WTC11 (cell line): ENCODE results near the gene SLC7A14. TPM values are rescaled to one million over a fixed set of nuclear protein-coding genes. Genes with fewer than 3 reads are reported as not detected.

Experiments
- ATAC-seq: fragments of 200-7000 bp; cut with Tn5 transposase; 2 replicates; pipeline ENCODE4 v1.10.0; 2021; ENCODE audit warnings: mild to moderate bottlenecking, moderate library complexity
- CTCF ChIA-PET: fragments of 300-600 bp; sonication (Branson Sonifier 250); formaldehyde crosslinking; loops from one replicate; lab custom pipeline; 2021; ENCODE audit warnings: antibody characterized with exemption; lab: Charles Lee
- POLR2A ChIA-PET: fragments of 350-600 bp; sonication (Branson Sonifier 250); formaldehyde crosslinking; loops from one replicate; lab custom pipeline; 2021; ENCODE audit warnings: antibody characterized with exemption; lab: Charles Lee
- DNase-seq: peaks from one replicate; pipeline ENCODE4 v3.0.0; 2021; ENCODE audit warnings: low spot score
- H3K27ac Mint-ChIP-seq: 2 replicates; pipeline ENCODE4 v1.8.0; 2021; ENCODE audit warnings: mixed read lengths
- H3K27me3 Mint-ChIP-seq: 2 replicates; pipeline ENCODE4 v1.8.0; 2021; ENCODE audit warnings: low read depth, mild to moderate bottlenecking, moderate library complexity, mixed read lengths
- H3K36me3 Mint-ChIP-seq: 2 replicates; pipeline ENCODE4 v1.8.0; 2021; ENCODE audit warnings: mixed read lengths
- H3K4me1 Mint-ChIP-seq: 2 replicates; pipeline ENCODE4 v1.8.0; 2022; ENCODE audit warnings: mixed read lengths
- H3K4me3 Mint-ChIP-seq: 2 replicates; pipeline ENCODE4 v1.8.0; 2021; ENCODE audit warnings: mild to moderate bottlenecking, moderate library complexity, mixed read lengths
- H3K9me3 Mint-ChIP-seq: 2 replicates; pipeline ENCODE4 v1.8.0; 2021; ENCODE audit warnings: mixed read lengths
- ELF4 ChIP-seq: sonication (generic); formaldehyde crosslinking; IDR thresholded peaks from 2 replicates; pipeline ENCODE4 v1.8.1; 2022; ENCODE audit warnings: low read depth, mild to moderate bottlenecking, moderate library complexity, missing genetic modification reagents
- FOXP1 ChIP-seq: sonication (generic); formaldehyde crosslinking; IDR thresholded peaks from 2 replicates; pipeline ENCODE4 v1.8.0; 2022; ENCODE audit warnings: missing genetic modification reagents, mild to moderate bottlenecking, moderate library complexity, borderline replicate concordance
- HMGA2 ChIP-seq: fragments of 250-450 bp; sonication (Bioruptor Pico); IDR thresholded peaks from 2 replicates; pipeline ENCODE4 v1.4.0; 2021; ENCODE audit warnings: mild to moderate bottlenecking, moderate library complexity
- NR2C2 ChIP-seq: sonication (generic); formaldehyde crosslinking; IDR thresholded peaks from 2 replicates; pipeline ENCODE4 v1.8.0; 2022; ENCODE audit warnings: mild to moderate bottlenecking, missing genetic modification reagents
- NR3C1 ChIP-seq: sonication (generic); formaldehyde crosslinking; conservative IDR thresholded peaks from 2 replicates; pipeline ENCODE4 v1.8.1; 2023; ENCODE audit warnings: low read depth, mild to moderate bottlenecking, missing genetic modification reagents
- SP1 ChIP-seq: sonication (generic); formaldehyde crosslinking; conservative IDR thresholded peaks from 2 replicates; pipeline ENCODE4 v1.8.1; 2022; ENCODE audit warnings: missing genetic modification reagents
- TEAD4 ChIP-seq: sonication (generic); formaldehyde crosslinking; IDR thresholded peaks from 2 replicates; pipeline ENCODE4 v1.8.0; 2022; ENCODE audit warnings: mild to moderate bottlenecking, missing genetic modification reagents
- ZNF219 ChIP-seq: sonication (generic); formaldehyde crosslinking; IDR thresholded peaks from 2 replicates; pipeline ENCODE4 v1.8.0; 2023; ENCODE audit warnings: missing genetic modification reagents, mild to moderate bottlenecking, borderline replicate concordance
- ZNF423 ChIP-seq: fragments of 250-450 bp; sonication (Bioruptor Pico); IDR thresholded peaks from 2 replicates; pipeline ENCODE4 v2.1.2; 2022; ENCODE audit warnings: mild to moderate bottlenecking, moderate library complexity
- ZNF671 ChIP-seq: fragments of 250-450 bp; sonication (Bioruptor Pico); IDR thresholded peaks from 2 replicates; pipeline ENCODE4 v1.8.0; 2021; ENCODE audit warnings: mild to moderate bottlenecking
- total RNA-seq: library from RNA; stranded (reverse); gene quantifications from 3 replicates; pipeline ENCODE4 v1.2.3, GENCODE V29; 2021
- TF ChIP-seq, protein P1 (sequence below): sonication (generic); formaldehyde crosslinking; IDR thresholded peaks from 2 replicates; pipeline ENCODE4 v1.8.1; 2022; ENCODE audit warnings: mild to moderate bottlenecking, moderate library complexity, missing genetic modification reagents
- TF ChIP-seq, protein P2 (sequence below): sonication (generic); formaldehyde crosslinking; IDR thresholded peaks from 2 replicates; pipeline ENCODE4 v1.8.1; 2023; ENCODE audit warnings: mild to moderate bottlenecking, missing genetic modification reagents
- TF ChIP-seq, protein P3 (sequence below): sonication (generic); formaldehyde crosslinking; IDR thresholded peaks from 2 replicates; pipeline ENCODE4 v1.8.1; 2023; ENCODE audit warnings: mild to moderate bottlenecking, missing genetic modification reagents, moderate library complexity
- TF ChIP-seq, protein P4 (sequence below): sonication (generic); formaldehyde crosslinking; IDR thresholded peaks from 2 replicates; pipeline ENCODE4 v1.8.1; 2023; ENCODE audit warnings: mild to moderate bottlenecking, missing genetic modification reagents, borderline replicate concordance
- TF ChIP-seq, protein P5 (sequence below): fragments of 200-600 bp; IDR thresholded peaks from 2 replicates; pipeline ENCODE4 v1.8.0; 2022; ENCODE audit warnings: antibody characterized with exemption
- TF ChIP-seq, protein P6 (sequence below): sonication (generic); formaldehyde crosslinking; conservative IDR thresholded peaks from 2 replicates; pipeline ENCODE4 v1.8.1; 2022; ENCODE audit warnings: mild to moderate bottlenecking, missing genetic modification reagents
- TF ChIP-seq, protein P7 (sequence below): sonication (generic); formaldehyde crosslinking; IDR thresholded peaks from 2 replicates; pipeline ENCODE4 v1.8.1; 2023; ENCODE audit warnings: mild to moderate bottlenecking, missing genetic modification reagents
- TF ChIP-seq, protein P8 (sequence below): sonication (generic); formaldehyde crosslinking; IDR thresholded peaks from 2 replicates; pipeline ENCODE4 v1.8.1; 2023; ENCODE audit warnings: mild to moderate bottlenecking, missing genetic modification reagents, moderate library complexity
- TF ChIP-seq, protein P9 (sequence below): sonication (generic); formaldehyde crosslinking; IDR thresholded peaks from 2 replicates; pipeline ENCODE4 v1.8.1; 2022; ENCODE audit warnings: low read depth, mild to moderate bottlenecking, moderate library complexity, missing genetic modification reagents, borderline replicate concordance
- TF ChIP-seq, protein P10 (sequence below): fragments of 250-450 bp; sonication (Bioruptor Pico); IDR thresholded peaks from 2 replicates; pipeline ENCODE4 v1.9.0; 2021; ENCODE audit warnings: moderate library complexity, mild to moderate bottlenecking, inconsistent platforms, borderline replicate concordance

Gene SLC7A14
- total RNA-seq, 1 experiment from 2014 or later, result 0.68 TPM

DNA sequence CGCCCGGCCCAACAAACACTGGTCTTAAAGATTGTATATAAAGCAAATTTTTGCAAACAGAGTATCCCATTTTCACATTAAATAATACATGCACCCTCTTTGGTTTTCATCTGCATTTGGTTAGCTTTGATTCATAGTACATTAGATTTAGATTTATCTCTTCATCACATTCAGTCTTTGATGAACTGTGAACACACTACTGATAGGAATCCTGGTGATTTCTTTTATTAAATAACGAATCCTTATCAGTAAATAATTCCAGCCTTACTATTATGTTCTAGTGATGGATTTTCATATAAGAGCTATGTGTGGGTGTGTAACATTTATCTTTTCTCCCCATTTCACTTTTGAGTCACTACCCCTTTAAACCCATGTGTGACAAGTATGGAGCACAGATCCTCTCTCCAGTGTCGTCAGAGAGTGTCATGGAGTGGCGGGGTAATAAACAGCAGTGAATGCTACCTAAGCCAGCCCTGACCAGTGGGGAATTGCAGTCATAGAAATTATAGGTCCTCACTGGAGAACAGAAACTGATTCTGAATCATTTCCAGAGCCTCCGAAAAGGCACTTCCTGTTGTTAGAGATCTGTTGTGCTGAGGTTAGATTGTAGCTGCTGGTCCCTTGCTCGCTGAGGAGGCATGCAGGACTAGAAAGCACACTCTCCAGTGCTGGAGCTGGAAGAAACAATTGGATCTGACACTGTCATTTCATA lies 22.0 kb downstream of the SLC7A14 start:
- CTCF ChIA-PET, result interaction anchor here (0.9 to 1.5 kb wide), 3 partner anchors 31 to 248 kb away, joined by 3 to 6 read pairs (median 4); no protein-coding TSS in a partner anchor
- no peaks in the 10 kb centered on the region for H3K27me3 Mint-ChIP-seq
- ATAC-seq (no peak; the same call in 1 of the 2 replicates), DNase-seq (no peak)
- peaks cover 7% of the 10 kb centered on the region for H3K4me1 Mint-ChIP-seq
- no peak overlapping the region for H3K4me3 Mint-ChIP-seq
- no peaks in the 10 kb centered on the region; the same call in 1 of the 2 replicates for H3K36me3 Mint-ChIP-seq
- no peak overlapping the region for H3K27ac Mint-ChIP-seq
- POLR2A ChIA-PET, result no interaction called here
- H3K9me3 Mint-ChIP-seq, result no peaks in the 10 kb centered on the region
- TF ChIP-seq ZNF423 (no peak), NR3C1 (no peak)
- TF ChIP-seq, protein P1, sequence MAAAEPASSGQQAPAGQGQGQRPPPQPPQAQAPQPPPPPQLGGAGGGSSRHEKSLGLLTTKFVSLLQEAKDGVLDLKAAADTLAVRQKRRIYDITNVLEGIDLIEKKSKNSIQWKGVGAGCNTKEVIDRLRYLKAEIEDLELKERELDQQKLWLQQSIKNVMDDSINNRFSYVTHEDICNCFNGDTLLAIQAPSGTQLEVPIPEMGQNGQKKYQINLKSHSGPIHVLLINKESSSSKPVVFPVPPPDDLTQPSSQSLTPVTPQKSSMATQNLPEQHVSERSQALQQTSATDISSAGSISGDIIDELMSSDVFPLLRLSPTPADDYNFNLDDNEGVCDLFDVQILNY (CRISPR knock-in tag), result no peak

DNA sequence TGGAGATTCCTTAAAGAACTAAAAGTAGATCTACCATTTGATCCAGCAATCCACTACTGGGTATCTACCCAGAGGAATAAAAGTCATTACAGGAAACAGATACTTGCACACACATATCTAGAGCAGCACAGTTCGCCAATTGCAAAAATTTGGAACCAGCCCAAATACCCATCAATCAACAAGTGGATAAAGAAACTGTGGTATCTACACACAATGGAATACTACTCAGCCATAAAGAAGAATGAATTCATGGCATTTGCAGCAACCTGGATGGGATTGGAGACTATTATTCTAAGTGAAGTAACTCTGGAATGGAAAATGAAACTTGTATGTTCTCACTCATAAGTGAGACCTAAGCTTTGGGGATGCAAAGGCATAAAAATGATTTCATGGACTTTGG lies 23.8 kb downstream of the SLC7A14 start:
- ATAC-seq, result no peak
- H3K36me3 Mint-ChIP-seq, result no peaks in the 10 kb centered on the region; the same call in 1 of the 2 replicates
- DNase-seq, result no peak
- H3K4me3 Mint-ChIP-seq, result no peak overlapping the region
- peaks cover 7% of the 10 kb centered on the region for H3K4me1 Mint-ChIP-seq
- ChIA-PET CTCF (no interaction called here), POLR2A (no interaction called here)
- H3K27ac Mint-ChIP-seq, result no peak overlapping the region
- H3K9me3 Mint-ChIP-seq, result no peaks in the 10 kb centered on the region
- H3K27me3 Mint-ChIP-seq, result no peaks in the 10 kb centered on the region
- TF ChIP-seq, protein P2, sequence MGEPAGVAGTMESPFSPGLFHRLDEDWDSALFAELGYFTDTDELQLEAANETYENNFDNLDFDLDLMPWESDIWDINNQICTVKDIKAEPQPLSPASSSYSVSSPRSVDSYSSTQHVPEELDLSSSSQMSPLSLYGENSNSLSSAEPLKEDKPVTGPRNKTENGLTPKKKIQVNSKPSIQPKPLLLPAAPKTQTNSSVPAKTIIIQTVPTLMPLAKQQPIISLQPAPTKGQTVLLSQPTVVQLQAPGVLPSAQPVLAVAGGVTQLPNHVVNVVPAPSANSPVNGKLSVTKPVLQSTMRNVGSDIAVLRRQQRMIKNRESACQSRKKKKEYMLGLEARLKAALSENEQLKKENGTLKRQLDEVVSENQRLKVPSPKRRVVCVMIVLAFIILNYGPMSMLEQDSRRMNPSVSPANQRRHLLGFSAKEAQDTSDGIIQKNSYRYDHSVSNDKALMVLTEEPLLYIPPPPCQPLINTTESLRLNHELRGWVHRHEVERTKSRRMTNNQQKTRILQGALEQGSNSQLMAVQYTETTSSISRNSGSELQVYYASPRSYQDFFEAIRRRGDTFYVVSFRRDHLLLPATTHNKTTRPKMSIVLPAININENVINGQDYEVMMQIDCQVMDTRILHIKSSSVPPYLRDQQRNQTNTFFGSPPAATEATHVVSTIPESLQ (CRISPR knock-in tag), result no peak
- TF ChIP-seq, protein P3, sequence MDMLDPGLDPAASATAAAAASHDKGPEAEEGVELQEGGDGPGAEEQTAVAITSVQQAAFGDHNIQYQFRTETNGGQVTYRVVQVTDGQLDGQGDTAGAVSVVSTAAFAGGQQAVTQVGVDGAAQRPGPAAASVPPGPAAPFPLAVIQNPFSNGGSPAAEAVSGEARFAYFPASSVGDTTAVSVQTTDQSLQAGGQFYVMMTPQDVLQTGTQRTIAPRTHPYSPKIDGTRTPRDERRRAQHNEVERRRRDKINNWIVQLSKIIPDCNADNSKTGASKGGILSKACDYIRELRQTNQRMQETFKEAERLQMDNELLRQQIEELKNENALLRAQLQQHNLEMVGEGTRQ (CRISPR knock-in tag), result no peak
- TF ChIP-seq, protein P4, sequence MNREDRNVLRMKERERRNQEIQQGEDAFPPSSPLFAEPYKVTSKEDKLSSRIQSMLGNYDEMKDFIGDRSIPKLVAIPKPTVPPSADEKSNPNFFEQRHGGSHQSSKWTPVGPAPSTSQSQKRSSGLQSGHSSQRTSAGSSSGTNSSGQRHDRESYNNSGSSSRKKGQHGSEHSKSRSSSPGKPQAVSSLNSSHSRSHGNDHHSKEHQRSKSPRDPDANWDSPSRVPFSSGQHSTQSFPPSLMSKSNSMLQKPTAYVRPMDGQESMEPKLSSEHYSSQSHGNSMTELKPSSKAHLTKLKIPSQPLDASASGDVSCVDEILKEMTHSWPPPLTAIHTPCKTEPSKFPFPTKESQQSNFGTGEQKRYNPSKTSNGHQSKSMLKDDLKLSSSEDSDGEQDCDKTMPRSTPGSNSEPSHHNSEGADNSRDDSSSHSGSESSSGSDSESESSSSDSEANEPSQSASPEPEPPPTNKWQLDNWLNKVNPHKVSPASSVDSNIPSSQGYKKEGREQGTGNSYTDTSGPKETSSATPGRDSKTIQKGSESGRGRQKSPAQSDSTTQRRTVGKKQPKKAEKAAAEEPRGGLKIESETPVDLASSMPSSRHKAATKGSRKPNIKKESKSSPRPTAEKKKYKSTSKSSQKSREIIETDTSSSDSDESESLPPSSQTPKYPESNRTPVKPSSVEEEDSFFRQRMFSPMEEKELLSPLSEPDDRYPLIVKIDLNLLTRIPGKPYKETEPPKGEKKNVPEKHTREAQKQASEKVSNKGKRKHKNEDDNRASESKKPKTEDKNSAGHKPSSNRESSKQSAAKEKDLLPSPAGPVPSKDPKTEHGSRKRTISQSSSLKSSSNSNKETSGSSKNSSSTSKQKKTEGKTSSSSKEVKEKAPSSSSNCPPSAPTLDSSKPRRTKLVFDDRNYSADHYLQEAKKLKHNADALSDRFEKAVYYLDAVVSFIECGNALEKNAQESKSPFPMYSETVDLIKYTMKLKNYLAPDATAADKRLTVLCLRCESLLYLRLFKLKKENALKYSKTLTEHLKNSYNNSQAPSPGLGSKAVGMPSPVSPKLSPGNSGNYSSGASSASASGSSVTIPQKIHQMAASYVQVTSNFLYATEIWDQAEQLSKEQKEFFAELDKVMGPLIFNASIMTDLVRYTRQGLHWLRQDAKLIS (CRISPR knock-in tag), result no peak
- TF ChIP-seq, protein P5, sequence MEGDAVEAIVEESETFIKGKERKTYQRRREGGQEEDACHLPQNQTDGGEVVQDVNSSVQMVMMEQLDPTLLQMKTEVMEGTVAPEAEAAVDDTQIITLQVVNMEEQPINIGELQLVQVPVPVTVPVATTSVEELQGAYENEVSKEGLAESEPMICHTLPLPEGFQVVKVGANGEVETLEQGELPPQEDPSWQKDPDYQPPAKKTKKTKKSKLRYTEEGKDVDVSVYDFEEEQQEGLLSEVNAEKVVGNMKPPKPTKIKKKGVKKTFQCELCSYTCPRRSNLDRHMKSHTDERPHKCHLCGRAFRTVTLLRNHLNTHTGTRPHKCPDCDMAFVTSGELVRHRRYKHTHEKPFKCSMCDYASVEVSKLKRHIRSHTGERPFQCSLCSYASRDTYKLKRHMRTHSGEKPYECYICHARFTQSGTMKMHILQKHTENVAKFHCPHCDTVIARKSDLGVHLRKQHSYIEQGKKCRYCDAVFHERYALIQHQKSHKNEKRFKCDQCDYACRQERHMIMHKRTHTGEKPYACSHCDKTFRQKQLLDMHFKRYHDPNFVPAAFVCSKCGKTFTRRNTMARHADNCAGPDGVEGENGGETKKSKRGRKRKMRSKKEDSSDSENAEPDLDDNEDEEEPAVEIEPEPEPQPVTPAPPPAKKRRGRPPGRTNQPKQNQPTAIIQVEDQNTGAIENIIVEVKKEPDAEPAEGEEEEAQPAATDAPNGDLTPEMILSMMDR, result no peak
- TF ChIP-seq, protein P6, sequence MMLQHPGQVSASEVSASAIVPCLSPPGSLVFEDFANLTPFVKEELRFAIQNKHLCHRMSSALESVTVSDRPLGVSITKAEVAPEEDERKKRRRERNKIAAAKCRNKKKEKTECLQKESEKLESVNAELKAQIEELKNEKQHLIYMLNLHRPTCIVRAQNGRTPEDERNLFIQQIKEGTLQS (CRISPR knock-in tag), result no peak
- TF ChIP-seq ELF4 (CRISPR knock-in tag) (no peak), HMGA2 (no peak), ZNF219 (CRISPR knock-in tag) (no peak), ZNF671 (CRISPR knock-in tag) (no peak), FOXP1 (CRISPR knock-in tag) (no peak), SP1 (CRISPR knock-in tag) (no peak), NR2C2 (CRISPR knock-in tag) (no peak), TEAD4 (CRISPR knock-in tag) (no peak)
- TF ChIP-seq, protein P7, sequence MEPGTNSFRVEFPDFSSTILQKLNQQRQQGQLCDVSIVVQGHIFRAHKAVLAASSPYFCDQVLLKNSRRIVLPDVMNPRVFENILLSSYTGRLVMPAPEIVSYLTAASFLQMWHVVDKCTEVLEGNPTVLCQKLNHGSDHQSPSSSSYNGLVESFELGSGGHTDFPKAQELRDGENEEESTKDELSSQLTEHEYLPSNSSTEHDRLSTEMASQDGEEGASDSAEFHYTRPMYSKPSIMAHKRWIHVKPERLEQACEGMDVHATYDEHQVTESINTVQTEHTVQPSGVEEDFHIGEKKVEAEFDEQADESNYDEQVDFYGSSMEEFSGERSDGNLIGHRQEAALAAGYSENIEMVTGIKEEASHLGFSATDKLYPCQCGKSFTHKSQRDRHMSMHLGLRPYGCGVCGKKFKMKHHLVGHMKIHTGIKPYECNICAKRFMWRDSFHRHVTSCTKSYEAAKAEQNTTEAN, result no peak
- TF ChIP-seq, protein P8, sequence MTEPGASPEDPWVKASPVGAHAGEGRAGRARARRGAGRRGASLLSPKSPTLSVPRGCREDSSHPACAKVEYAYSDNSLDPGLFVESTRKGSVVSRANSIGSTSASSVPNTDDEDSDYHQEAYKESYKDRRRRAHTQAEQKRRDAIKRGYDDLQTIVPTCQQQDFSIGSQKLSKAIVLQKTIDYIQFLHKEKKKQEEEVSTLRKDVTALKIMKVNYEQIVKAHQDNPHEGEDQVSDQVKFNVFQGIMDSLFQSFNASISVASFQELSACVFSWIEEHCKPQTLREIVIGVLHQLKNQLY (CRISPR knock-in tag), result no peak
- TF ChIP-seq, protein P9, sequence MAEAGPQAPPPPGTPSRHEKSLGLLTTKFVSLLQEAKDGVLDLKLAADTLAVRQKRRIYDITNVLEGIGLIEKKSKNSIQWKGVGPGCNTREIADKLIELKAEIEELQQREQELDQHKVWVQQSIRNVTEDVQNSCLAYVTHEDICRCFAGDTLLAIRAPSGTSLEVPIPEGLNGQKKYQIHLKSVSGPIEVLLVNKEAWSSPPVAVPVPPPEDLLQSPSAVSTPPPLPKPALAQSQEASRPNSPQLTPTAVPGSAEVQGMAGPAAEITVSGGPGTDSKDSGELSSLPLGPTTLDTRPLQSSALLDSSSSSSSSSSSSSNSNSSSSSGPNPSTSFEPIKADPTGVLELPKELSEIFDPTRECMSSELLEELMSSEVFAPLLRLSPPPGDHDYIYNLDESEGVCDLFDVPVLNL (CRISPR knock-in tag), result no peak
- TF ChIP-seq, protein P10, sequence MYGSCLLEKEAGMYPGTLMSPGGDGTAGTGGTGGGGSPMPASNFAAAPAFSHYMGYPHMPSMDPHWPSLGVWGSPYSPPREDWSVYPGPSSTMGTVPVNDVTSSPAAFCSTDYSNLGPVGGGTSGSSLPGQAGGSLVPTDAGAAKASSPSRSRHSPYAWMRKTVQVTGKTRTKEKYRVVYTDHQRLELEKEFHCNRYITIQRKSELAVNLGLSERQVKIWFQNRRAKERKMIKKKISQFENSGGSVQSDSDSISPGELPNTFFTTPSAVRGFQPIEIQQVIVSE, result no peak
